IMR-90 (cell line): ENCODE measurements around the gene SLC4A4.

Experiments used
- CEBPB ChIP-seq: IDR thresholded peaks from 2 replicates; pipeline ENCODE4 v1.6.1; 2012; ENCODE audit warnings: low read depth, low read length, improper control_type of control experiment
- CTCF ChIP-seq: conservative IDR thresholded peaks from 2 replicates; pipeline ENCODE4 v1.5.1; 2012; ENCODE audit warnings: mild to moderate bottlenecking, low read depth, low read length, improper control_type of control experiment
- ELK1 ChIP-seq: fragments of 150-350 bp; IDR thresholded peaks from 2 replicates; pipeline ENCODE4 v1.6.1; 2016; ENCODE audit warnings: low read depth, mild to moderate bottlenecking, low read length, moderate library complexity, borderline replicate concordance
- FOS ChIP-seq: fragments of 150-350 bp; IDR thresholded peaks from 2 replicates; pipeline ENCODE4 v1.6.1; 2016; ENCODE audit warnings: low read depth, low read length
- MAFK ChIP-seq: IDR thresholded peaks from 2 replicates; pipeline ENCODE4 v1.6.1; 2012; ENCODE audit warnings: low read depth, low read length, improper control_type of control experiment
- MAZ ChIP-seq: IDR thresholded peaks from 2 replicates; pipeline ENCODE4 v1.6.1; 2012; ENCODE audit warnings: low read depth, mild to moderate bottlenecking, low read length, improper control_type of control experiment, moderate library complexity, borderline replicate concordance
- MXI1 ChIP-seq: IDR thresholded peaks from 2 replicates; pipeline ENCODE4 v1.6.1; 2012; ENCODE audit warnings: low read depth, mild to moderate bottlenecking, low read length, moderate library complexity, borderline replicate concordance
- POLR2A ChIP-seq: IDR thresholded peaks from 2 replicates; pipeline ENCODE4 v1.6.1; 2012; ENCODE audit warnings: mild to moderate bottlenecking, low read depth, low read length
- RAD21 ChIP-seq: IDR thresholded peaks from 2 replicates; pipeline ENCODE4 v1.6.1; 2012; ENCODE audit warnings: low read length, improper control_type of control experiment
- RCOR1 ChIP-seq: IDR thresholded peaks from 2 replicates; pipeline ENCODE4 v1.6.1; 2012; ENCODE audit warnings: mild to moderate bottlenecking, low read length, improper control_type of control experiment; ENCODE audit not compliant: insufficient replicate concordance
- RFX5 ChIP-seq: IDR thresholded peaks from 2 replicates; pipeline ENCODE4 v1.8.0; 2012; ENCODE audit warnings: low read depth, mild to moderate bottlenecking, low read length, moderate library complexity
- SMC3 ChIP-seq: fragments of 150-350 bp; IDR thresholded peaks from 2 replicates; pipeline ENCODE4 v1.6.1; 2016; ENCODE audit warnings: low read depth, mild to moderate bottlenecking, antibody characterized with exemption, low read length, moderate library complexity
- USF2 ChIP-seq: fragments of 150-350 bp; IDR thresholded peaks from 2 replicates; pipeline ENCODE4 v1.6.1; 2017; ENCODE audit warnings: mild to moderate bottlenecking, antibody characterized with exemption, low read length, low read depth

GRCh38 chr4:71473541-71474240 is 134.9 kb downstream of the SLC4A4 start:
- TF ChIP-seq CTCF (no peak), POLR2A (no peak), RFX5 (no peak), MXI1 (no peak), CEBPB (peak; percentile 60), SMC3 (no peak), RAD21 (no peak), ELK1 (no peak), RCOR1 (no peak), USF2 (no peak), MAZ (no peak), FOS (no peak), MAFK (no peak)
